Liver (tissue), 9 donors: ENCODE data around the gene MAP3K20. TPM values are rescaled to one million over a fixed set of nuclear protein-coding genes. Genes with fewer than 3 reads are reported as not detected.

Source experiments
- DNase-seq: peaks from one replicate; pipeline ENCODE4 v3.0.0-alpha.2; 2017; ENCODE audit warnings: low spot score
- H3K27ac ChIP-seq, 2 donors: one replicate each; pipeline ENCODE4 v1.7.0; 2013; ENCODE audit warnings: inconsistent platforms in 2 of 2, low read length in 2 of 2, control low read depth in 1 of 2, low read depth in 1 of 2, mild to moderate bottlenecking in 1 of 2
- H3K27me3 ChIP-seq, 4 donors: one replicate each; pipeline versions ENCODE4 v1.6.1 to v1.7.0; 2013; ENCODE audit warnings: low read length in 3 of 4, inconsistent platforms in 1 of 4, mild to moderate bottlenecking in 1 of 4, moderate library complexity in 1 of 4; ENCODE audit not compliant: control insufficient read depth in 4 of 4, insufficient read depth in 4 of 4
- H3K36me3 ChIP-seq, 4 donors: one replicate each; pipeline versions ENCODE4 v1.6.1 to v1.7.0; 2013; ENCODE audit warnings: low read length in 3 of 4, mild to moderate bottlenecking in 3 of 4, low read depth in 1 of 4, moderate library complexity in 1 of 4; ENCODE audit not compliant: control insufficient read depth in 4 of 4, insufficient read depth in 3 of 4
- H3K4me1 ChIP-seq, 4 donors: one replicate each; pipeline versions ENCODE4 v1.6.1 to v1.7.0; 2013; ENCODE audit warnings: low read length in 3 of 4, mild to moderate bottlenecking in 3 of 4, moderate library complexity in 1 of 4; ENCODE audit not compliant: control insufficient read depth in 4 of 4, insufficient read depth in 4 of 4
- H3K4me3 ChIP-seq, 3 donors: one replicate each; pipeline versions ENCODE4 v1.6.1 to v1.7.0; 2013; ENCODE audit warnings: low read length in 3 of 3, control low read depth in 1 of 3, low read depth in 1 of 3, mild to moderate bottlenecking in 1 of 3
- H3K9ac ChIP-seq, 2 donors: one replicate each; pipeline ENCODE4 v1.7.0; 2013; ENCODE audit warnings: low read length in 2 of 2, mild to moderate bottlenecking in 2 of 2, moderate library complexity in 2 of 2, control low read depth in 1 of 2, low read depth in 1 of 2
- H3K9me3 ChIP-seq, 4 donors: one replicate each; pipeline versions ENCODE4 v1.6.1 to v1.7.0; 2013; ENCODE audit warnings: low read length in 3 of 4; ENCODE audit not compliant: control insufficient read depth in 4 of 4
- ATF3 ChIP-seq: IDR thresholded peaks from 2 replicates; pipeline ENCODE4 v1.6.1; 2016; ENCODE audit warnings: antibody characterized with exemption
- CTCF ChIP-seq: fragments of 150-350 bp; IDR thresholded peaks from 2 replicates; pipeline ENCODE4 v1.5.1; 2017; ENCODE audit warnings: improper control_type of control experiment, low read depth, low read length; ENCODE audit not compliant: missing input control
- EGR1 ChIP-seq, 2 donors: IDR thresholded peaks; 2 replicates each; pipeline ENCODE4 v1.6.1; 2016 to 2018; ENCODE audit warnings: antibody characterized with exemption in 2 of 2, low read depth in 2 of 2
- FOXA1 ChIP-seq: IDR thresholded peaks from 2 replicates; pipeline ENCODE4 v1.6.1; 2016; ENCODE audit warnings: antibody characterized with exemption
- FOXA2 ChIP-seq: IDR thresholded peaks from 2 replicates; pipeline ENCODE4 v1.6.1; 2016; ENCODE audit warnings: antibody characterized with exemption
- GABPA ChIP-seq, 2 donors: IDR thresholded peaks in 1 of 2; conservative IDR thresholded peaks in 1 of 2; 2 replicates each; pipeline ENCODE4 v1.6.1; 2016; ENCODE audit warnings: antibody characterized with exemption in 2 of 2, mild to moderate bottlenecking in 1 of 2, moderate library complexity in 1 of 2
- HNF4A ChIP-seq, 2 donors: conservative IDR thresholded peaks; 2 replicates each; pipeline ENCODE4 v1.6.1; 2016; ENCODE audit warnings: antibody characterized with exemption in 2 of 2, mild to moderate bottlenecking in 2 of 2
- HNF4G ChIP-seq: IDR thresholded peaks from 2 replicates; pipeline ENCODE4 v1.6.1; 2016; ENCODE audit warnings: antibody characterized with exemption
- JUND ChIP-seq, 2 donors: IDR thresholded peaks; 2 replicates each; pipeline ENCODE4 v1.6.1; 2016; ENCODE audit warnings: antibody characterized with exemption in 2 of 2
- NR2F2 ChIP-seq: IDR thresholded peaks from 2 replicates; pipeline ENCODE4 v1.6.1; 2016; ENCODE audit warnings: antibody characterized with exemption
- RAD21 ChIP-seq, 2 donors: IDR thresholded peaks; 2 replicates each; pipeline ENCODE4 v1.6.1; 2016; ENCODE audit warnings: antibody characterized with exemption in 2 of 2, mild to moderate bottlenecking in 2 of 2
- REST ChIP-seq: IDR thresholded peaks from 2 replicates; pipeline ENCODE4 v1.6.1; 2016; ENCODE audit warnings: antibody characterized with exemption, mild to moderate bottlenecking
- RXRA ChIP-seq, 2 donors: IDR thresholded peaks; 2 replicates each; pipeline ENCODE4 v1.6.1; 2017 to 2018; ENCODE audit warnings: antibody characterized with exemption in 2 of 2, mild to moderate bottlenecking in 1 of 2
- SP1 ChIP-seq: IDR thresholded peaks from 2 replicates; pipeline ENCODE4 v1.6.1; 2018; ENCODE audit warnings: antibody characterized with exemption, mild to moderate bottlenecking
- TAF1 ChIP-seq: conservative IDR thresholded peaks from 2 replicates; pipeline ENCODE4 v1.6.1; 2016; ENCODE audit warnings: antibody characterized with exemption, mild to moderate bottlenecking
- YY1 ChIP-seq: IDR thresholded peaks from 2 replicates; pipeline ENCODE4 v1.6.1; 2016; ENCODE audit warnings: antibody characterized with exemption, mild to moderate bottlenecking
- ZBTB33 ChIP-seq: IDR thresholded peaks from 2 replicates; pipeline ENCODE4 v1.6.1; 2016; ENCODE audit warnings: antibody characterized with exemption
- WGBS: extraction: QIAGEN DNeasy Blood & Tissue Kit; methylation state at CpG from one replicate; pipeline ENCODE4 v1.1.7; 2013; 5-methylcytosine and 5-hydroxymethylcytosine counted together
- polyA plus RNA-seq, 2 donors: library from polyadenylated mRNA; stranded (reverse) in 1 of 2; unstranded in 1 of 2; fragments of 200-250 nt in 1 of 2; fragments of >200 nt in 1 of 2; fragmentation: Nextera tagmentation in 1 of 2; extraction: Ambion mirVana in 1 of 2; gene quantifications; one replicate each; pipeline versions ENCODE4 v1.2.1 to v1.2.3, GENCODE V29; 2013 to 2015
- total RNA-seq, 2 donors: library from RNA; depleted of rRNA; stranded (reverse); fragments of >200 nt; gene quantifications; one replicate each; pipeline ENCODE4 v1.2.3, GENCODE V29; 2014
- TF ChIP-seq, protein P1 (sequence below): IDR thresholded peaks from 2 replicates; pipeline ENCODE4 v1.6.1; 2016; ENCODE audit warnings: antibody characterized with exemption
- donor health status: healthy.
- donor health status: healthy.
- donor health status: healthy.
- donor health status: healthy.
- donor health status: healthy.

Gene MAP3K20
- total and polyA plus RNA-seq, 4 donors: 9.1 to 22.6 (median 14.9) TPM

DNA sequence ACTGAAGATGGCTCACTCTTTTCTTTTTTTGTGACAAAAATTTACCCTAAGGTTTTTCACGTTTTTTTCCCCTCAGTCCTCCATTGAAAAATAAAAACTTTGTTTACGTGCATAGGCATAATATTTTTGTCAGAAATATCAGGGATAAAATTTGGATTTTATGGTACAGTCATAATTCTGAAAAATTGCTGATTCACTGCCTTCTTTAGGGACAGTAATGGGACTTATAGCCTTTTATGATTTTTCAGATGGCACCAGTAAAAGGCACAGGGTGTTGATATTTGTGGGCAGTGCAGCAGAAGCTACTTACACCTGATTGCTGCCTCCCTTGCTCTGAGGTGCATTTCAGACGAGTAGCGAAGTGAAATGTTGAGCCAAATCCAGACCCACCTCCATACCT is 139.7 kb downstream of the MAP3K20 start:
- H3K4me1 ChIP-seq: peaks cover 0 to 4% (median 3%) of the 10 kb centered on the region in 4 donors
- no peak overlapping the region for H3K9ac ChIP-seq
- H3K36me3 ChIP-seq: peaks cover 0 to 2% (median 0%) of the 10 kb centered on the region in 4 donors
- TF ChIP-seq ZBTB33 (no peak), EGR1 (IDR thresholded peaks at IDR 0.05; ENCODE audit: low read depth in 2 of 2) (no peak), REST (no peak), CTCF (no peak), JUND (IDR thresholded peaks at IDR 0.05) (no peak), HNF4G (no peak), NR2F2 (no peak), FOXA2 (no peak), HNF4A (conservative IDR thresholded peaks at IDR 0.05) (no peak), YY1 (no peak), FOXA1 (no peak), ATF3 (no peak), RAD21 (IDR thresholded peaks at IDR 0.05) (no peak), SP1 (no peak), GABPA (IDR thresholded peaks at IDR 0.05 in 1 of 2, conservative IDR thresholded peaks at IDR 0.05 in 1 of 2) (no peak), TAF1 (no peak), RXRA (IDR thresholded peaks at IDR 0.05) (no peak)
- TF ChIP-seq, protein P1, sequence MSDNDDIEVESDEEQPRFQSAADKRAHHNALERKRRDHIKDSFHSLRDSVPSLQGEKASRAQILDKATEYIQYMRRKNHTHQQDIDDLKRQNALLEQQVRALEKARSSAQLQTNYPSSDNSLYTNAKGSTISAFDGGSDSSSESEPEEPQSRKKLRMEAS: no peak
- 97% methylated on average over 4 of the region's 4 CpGs for WGBS
- H3K27ac ChIP-seq: no peak overlapping the region
- DNase-seq: no peak
- H3K9me3 ChIP-seq: no peaks in the 10 kb centered on the region
- H3K27me3 ChIP-seq: no peaks in the 10 kb centered on the region
- H3K4me3 ChIP-seq: no peak overlapping the region
